NCI-H446 (cell line): ENCODE data around the gene AKR1C4.
"Not testable (repeated sequence)": the region's sequence is repeated elsewhere in the genome, so short reads cannot be mapped to it uniquely, and the experiment has no call there.

Experiments
- DNase-seq, 2 experiments: peaks; one replicate each; lab custom pipeline; 2025; lab: John Stamatoyannopoulos, UW

Gene AKR1C4

DNA sequence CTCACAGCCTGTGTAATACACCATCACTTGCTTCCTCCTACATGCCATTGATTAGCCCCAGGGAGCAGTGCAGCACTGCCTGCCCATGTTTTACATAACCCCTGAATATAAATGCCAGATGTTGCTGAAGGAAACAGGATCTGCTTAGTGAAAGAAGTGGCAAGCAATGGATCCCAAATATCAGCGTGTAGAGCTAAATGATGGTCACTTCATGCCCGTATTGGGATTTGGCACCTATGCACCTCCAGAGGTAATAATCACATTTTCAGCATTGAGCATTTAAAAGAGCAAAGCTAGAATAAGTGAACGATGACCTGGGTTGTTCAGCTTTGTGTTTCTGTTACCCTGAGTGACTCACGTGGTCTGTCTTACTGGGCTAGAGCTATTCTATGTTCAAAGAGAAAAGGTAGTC is at the start of gene AKR1C4:
Gene AKR1C4, plus strand, starts transcription at position 136 of the 412 bp plus-strand sequence. Its CDS starts 31 bp downstream, at position 167.
- DNase-seq, result no peak

DNA sequence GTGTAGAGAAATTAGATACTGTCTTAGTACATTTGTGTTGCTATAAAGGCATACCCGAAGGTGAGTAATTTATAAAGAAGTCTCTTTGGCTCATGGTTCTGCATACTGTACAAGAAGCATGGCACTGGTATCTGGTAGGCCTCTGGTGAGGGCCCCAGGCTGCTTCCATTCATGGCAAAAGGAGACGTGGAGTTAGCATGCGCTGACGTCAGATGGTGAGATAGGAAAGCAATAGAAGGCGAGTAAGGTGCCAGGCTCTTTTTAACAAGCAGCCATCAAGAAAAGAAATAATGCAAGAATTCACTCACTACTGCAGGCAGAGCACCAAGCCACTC is 49.8 kb upstream of the AKR1C4 start:
- DNase-seq, result no peak

DNA sequence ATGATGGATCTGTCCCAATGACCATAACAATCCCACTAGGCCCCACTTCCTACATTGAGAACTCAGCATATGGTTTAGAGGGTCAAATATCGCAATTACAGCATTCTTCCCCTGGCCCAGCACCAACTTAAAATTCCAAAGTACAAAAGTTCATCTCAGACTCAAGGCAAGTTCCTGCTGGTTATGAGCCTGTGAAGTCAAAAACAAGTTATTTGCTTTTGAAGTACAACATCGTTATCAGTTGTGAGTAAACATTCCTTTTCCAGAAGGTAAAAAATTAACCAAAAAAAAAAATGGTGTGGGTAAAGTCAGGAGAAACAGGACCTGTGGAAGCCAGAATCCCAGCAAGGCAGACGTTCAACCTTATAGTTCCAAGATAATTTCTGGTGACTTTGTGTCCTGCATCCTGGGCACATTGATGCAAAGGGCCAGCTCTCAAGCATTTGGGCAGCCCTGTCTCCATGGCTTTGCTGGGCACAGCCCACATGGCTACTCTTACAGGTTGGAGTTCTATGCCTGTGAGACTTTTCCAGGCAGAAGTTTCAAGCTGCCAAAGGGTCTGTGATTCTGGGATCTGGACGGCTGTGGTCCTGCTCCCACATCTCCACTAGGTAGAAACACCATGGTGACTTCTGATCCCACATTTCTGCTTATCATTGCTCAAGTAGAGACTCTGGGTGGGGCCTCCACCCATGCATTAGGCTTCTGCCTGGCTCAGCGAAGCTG is 49.2 kb upstream of the AKR1C4 start:
- no peak for DNase-seq

DNA sequence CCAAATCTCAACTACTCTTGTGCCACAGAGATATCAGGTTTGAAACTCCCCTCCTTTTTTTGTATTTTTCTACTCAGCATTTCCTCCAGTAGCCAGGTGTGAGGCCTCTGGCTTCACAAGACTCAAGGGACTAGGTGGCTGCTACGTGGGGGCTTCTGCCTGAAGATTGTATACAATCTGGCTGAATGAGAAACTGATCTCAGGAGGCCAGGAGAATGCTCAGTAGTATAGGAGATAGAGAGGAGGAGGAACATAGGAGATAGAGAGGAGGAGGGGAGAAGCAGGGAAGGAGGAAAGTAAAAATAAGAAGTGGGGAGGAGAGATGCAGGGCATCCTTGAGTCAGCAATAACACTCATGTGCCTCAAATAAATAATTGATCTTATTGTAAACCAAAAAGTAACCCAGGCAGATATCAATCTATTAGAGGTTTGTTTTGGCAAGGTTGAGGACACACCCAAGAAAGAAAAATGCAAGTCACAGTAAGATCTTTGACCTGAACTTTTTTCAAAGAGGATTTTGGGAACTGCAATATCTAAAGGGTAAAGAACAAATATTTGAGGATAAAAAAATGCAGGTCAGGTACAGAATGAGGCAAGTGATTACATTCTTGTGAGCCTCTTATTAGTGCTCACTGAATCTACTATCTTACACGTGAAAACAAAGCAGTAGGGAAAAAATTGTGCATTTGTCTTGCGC is 48.5 kb upstream of the AKR1C4 start:
- DNase-seq, result no peak

DNA sequence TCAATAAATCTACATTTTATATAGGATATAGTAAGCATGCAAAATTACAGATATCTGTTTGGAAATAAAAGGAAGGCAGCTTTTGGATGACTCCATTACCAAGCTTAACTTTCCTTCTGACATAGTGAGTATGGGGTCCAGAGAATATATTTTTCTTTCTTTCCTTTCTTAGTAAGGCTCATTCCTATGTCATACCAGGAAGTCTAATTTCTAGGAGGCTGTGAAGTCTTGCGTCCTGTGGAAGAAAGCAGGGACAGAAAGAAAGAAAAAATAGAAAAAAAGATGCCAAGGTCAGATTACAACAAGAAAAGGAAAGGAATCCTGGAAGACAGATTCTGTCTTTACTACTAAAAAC is 48.0 kb upstream of the AKR1C4 start:
- no peak for DNase-seq

DNA sequence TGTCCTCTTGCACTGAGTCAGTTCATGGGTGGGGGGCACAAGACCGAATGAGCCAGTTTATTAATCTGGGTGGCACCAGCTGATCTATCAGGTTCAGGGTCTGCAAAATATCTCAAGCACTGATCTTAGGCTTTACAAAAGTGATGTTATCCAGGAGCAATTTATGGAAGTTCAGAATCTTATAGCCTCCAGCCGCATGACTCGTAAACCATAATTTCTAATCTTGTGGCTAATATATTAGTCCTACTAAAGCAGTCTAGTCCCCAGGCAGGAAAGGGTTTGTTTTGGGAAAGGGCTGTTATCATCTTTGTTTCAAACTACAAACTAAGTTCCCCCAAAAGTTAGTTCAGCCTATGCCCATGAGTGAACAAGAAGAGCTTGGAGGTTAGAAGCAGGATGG is 45.6 kb upstream of the AKR1C4 start:
- no peak for DNase-seq

DNA sequence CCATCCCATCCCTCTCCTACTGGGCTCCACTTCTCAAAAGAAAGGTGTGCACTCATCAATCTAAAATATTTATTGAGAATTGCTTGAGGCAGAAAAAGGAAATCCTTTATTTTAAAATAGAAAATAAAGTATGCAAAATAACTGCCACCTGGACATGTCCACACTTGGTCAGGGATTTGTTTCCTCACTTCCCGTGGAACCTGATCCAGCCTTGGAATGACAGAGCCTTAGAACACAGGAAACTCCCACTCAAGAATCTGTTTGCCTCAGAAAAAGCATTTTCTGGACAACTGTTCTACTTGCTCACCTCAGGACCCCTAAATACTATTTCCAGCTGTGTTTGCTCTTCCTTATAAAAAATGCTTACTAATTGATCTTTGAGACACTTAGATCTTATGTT is 40.7 kb upstream of the AKR1C4 start:
- no peak for DNase-seq

DNA sequence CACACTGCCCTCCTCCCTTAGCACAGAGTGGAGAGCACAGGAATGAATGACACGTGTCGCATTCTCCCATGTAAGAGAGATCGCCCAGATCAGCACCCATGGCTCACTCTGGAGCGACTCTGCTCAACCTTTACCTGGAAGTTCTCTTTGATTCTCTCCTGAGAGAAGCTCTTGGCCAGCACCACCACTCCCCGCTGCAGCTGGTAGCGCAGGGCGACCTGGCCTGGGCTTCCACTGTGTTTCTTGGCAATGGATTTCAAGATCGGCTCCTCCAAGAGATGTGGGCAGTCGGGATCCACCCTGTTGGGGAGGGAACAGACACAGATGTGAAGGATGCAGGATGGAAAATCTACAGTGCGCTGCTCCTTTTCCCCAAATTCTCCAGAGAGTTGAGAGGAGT is 39.1 kb upstream of the AKR1C4 start:
- DNase-seq, result no peak

DNA sequence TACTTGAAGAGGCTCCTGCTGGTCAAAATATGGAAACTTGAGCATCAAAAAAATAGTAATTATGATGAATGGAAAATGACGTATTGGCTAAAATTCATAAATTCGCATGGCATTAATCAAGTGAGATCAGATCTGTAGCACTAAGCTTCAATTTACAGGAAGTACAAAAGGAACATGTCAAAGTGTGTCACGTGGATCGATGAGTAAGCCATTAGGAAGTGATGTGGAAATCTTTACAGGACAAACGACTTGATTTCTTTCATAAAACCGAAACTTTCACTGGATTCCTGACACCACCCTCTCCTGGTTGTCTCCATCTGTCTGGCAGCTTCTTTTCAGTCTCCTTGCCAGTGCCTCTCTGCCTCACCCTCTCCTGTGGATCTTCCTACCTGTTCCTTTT is 37.5 kb upstream of the AKR1C4 start:
- no peak for DNase-seq

DNA sequence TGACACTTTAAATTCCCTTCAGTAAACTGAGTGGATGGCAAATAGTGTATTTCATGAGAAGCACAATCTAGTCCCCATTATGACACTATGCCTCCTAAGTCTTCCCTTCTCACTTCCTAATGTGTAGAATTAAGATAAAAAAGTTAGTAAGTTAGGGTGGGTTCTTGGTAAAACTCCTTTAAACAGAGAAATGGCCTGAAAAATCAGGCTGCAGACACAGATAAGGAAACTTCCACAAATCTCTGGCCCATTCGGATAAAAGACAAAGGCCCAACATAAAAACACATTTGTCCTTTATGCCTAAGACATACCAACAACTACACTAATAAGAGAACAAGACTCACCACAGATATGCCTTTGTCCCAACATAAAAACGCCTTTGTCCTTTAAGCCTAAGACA is 33.1 kb upstream of the AKR1C4 start:
- no peak for DNase-seq

DNA sequence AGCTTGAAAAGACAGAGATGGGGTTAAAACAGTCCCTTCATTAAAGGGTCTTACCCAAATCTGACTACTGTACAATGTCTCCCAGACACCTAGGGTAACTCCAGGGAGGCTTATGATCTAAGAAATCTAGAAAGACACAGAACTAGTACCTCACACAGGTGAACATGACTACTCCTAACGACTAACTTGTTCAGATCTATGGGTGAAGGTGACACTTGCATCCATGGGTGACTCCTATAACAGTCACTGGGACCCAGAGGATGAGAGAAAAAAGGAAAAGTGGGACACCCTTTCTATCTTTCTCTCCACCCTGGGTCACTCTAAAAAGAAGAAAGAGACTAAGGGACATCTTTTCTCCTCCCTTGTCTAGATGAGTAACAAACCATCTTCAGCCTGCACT is 30.9 kb upstream of the AKR1C4 start:
- DNase-seq, result no peak

DNA sequence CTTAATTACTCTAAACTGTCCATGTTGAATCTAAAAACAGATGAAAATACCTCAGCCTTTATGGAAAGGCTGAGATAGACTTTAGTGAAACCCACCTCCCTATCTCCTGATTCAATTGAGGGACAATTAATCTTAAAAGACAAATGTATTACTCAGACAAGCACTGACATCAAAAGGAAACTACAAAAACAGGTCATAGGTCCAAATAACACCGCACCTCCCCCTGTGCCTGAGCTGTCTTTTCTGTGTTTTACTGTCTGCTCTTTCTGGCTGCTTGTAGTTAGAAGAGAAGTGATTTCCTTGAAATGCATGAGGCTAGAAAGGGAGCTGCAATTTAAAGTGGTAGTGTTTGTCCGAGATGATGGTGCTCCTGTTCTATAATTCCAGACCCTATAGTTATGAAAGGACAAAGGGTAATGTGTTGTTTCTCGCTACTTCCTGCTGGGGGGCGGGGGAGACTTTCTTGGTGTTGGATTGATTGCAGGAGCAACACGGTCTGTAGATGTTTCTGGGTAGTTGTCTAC is 27.7 kb upstream of the AKR1C4 start:
- no peak for DNase-seq

DNA sequence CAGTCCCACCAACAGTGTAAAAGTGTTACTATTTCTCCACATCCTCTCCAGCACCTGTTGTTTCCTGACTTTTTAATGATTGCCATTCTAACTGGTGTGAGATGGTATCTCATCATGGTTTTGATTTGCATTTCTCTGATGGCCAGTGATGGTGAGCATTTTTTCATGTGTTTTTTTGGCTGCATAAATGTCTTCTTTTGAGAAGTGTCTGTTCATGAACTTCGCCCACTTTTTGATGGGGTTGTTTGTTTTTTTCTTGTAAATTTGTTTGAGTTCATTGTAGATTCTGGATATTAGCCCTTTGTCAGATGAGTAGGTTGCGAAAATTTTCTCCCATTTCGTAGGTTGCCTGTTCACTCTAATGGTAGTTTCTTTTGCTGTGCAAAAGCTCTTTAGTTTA is 21.1 kb upstream of the AKR1C4 start:
- DNase-seq, result not testable (repeated sequence)

DNA sequence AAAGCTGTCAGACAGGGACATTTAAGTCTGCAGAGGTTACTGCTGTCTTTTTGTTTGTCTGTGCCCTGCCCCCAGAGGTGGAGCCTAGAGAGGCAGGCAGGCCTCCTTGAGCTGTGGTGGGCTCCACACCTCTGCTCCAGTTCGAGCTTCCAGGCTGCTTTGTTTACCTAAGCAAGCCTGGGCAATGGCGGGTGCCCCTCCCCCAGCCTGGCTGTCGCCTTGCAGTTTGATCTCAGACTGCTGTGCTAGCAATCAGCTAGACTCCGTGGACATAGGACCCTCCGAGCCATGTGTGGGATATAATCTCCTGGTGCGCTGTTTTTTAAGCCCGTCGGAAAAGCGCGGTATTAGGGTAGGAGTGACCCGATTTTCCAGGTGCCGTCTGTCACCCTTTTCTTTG is 16.1 kb upstream of the AKR1C4 start:
- DNase-seq, result not testable (repeated sequence)

DNA sequence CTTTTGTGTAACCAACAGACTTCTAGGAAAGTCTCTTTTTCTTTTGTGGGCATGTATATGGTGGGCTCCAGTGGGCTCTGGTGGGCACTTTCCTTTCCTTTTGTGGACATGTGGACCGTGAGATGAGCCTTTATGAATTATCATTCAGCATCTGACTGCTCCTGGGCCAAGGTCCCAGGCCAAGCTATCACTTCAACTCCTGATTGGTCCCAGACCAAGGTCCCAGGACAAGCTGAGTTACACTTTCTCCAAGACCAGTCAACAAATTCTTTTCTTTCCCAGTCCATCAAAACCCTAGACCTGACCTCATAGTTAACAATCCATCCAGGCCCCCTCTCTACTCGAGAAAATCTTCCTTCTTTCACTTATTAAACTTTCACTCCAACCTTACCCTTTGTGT is 12.7 kb upstream of the AKR1C4 start:
- no peak for DNase-seq

DNA sequence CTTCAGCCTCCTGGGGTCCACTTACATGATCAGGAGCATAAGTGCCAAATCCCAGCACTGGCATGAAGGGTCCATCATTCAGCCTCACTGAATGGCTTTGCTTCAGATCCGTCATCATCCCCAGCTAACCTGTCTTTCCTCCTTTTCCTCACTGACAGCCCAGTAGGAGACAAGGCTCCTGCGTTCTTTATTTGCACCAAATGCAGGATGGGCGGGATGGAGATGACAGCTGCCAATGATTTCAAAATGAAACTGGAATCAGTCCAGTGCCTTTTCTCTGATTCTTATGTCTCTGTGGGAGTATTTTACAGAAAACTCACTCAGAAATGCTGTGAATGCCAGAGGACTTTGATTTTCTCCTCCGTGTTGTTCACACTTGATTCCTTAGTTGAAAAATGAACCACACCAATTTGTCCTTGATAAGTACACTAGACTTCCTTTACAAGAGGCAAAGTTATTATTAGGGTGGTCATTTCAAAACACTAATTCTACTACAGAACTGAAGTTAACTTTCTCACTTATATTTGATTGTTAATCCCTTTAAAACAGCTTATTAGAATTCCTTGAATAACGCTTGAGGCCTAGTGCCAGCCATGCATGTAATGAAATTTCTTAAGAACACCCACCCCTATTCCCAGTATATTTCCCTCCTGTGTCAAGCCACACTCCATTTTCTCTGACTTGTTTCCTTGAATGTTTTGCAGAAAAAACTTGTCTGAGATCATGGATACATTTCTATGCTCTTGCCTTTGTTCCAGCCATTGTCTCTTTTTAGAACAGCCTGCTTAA is 11.5 kb upstream of the AKR1C4 start, which contains the start of gene AKR1C8:
Gene AKR1C8, minus strand, starts transcription at position 164 of the 789 bp plus-strand sequence. Its CDS starts 46 bp downstream, at position 118.
- DNase-seq, result no peak

DNA sequence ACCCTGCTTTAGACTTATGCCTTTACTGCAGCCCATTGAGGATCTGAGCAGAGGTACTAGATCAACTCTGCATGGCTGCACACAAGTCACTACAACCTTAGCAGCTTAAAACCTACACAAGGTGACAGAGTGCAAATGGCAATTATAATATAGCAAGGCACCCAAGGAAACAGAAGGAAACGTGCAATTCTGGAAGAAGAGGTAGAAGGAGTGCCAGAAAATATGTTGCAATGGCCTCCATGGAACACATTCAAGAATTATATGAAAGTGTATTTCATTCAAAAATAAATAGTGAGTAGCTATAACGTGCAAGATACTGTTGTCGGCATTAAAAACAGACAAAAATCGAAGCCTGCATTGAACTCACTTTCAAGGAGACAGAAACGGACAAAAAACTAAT is 8.8 kb upstream of the AKR1C4 start:
- DNase-seq, result no peak

DNA sequence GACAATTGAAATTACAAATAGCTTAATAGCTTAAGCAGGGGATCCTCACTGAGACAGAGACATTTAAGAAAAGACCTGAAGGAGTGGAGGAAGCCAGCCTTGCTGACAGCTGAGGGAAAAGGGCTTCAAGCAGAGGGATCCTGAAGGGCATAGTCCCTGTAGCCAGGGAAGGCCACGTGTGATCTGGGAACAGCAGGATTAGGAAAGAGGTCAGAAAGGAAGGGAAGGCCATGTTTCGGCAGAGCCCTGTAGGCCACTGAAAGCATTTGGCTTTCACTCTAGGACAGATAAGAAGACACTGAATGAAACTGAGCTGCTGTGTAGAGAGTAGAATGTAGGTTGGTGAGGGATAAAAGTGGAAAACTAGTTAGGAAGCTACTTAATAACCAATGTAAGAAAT is 8.3 kb upstream of the AKR1C4 start:
- DNase-seq, result no peak

DNA sequence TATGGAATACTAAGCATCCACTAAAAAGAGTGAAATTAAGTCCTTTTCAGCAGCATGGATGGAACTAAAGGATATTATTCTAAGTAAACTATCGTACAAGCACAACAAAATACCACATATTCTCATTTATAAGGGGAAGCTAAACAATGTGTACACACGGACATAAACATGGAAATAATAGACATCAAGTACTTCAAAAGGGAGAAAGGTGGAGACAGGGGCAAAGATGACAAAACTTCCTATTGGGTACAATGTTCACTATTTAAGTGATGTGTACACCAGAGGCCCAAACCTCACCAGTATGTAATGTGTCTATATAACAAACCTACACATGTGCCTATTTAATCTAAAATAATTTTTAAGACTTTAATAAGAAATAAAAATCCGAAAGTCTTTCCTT is 2.2 kb upstream of the AKR1C4 start:
- no peak for DNase-seq

DNA sequence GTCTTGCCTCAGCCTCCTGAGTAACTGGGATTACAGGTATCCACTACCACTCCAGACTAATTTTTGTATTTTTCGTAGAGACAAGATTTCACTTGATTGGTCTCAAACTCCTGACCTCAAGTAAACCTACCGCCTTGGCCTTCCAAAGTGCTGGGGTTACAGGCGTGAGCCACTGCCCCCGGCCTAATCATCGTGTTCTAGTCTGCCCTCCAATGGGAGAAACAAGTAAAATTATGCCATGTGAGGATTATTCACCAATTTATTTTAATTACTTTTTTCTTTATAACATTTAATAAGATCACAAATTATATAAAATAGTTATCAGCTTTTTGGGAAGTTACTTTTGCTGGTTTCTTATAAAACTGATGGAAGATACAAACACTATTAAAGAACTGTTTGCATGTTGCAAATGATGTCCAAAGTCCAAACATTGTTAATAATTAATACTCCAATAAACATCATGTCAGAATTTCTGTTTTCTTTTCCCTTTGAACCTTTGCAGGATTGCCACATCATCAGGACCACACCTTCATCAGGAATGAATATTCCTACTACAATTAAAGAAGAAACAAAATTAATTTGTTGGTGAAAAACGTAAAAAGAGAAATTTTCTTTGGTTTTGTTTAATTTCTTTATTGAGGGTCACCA is 786 bp upstream of the AKR1C4 start:
- no peak for DNase-seq

DNA sequence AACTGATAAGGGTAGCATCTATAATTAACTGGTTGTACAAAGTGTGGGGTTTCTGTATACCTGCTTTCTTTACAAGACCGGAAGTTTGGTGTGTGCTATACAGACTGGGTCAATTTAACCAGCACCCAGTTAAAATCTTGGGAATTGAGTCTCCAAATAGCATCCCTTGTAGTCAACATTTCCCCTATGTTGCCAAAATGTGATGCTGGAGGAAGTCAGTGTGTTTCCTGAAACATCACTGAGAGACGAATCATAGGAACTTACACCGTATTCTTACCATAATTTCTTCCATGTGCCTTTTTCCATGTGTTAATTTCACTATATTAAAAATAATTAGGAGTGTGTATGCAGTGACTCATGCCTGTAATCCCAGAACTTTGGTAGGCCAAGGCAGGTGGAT is 1.7 kb downstream of the AKR1C4 start:
- no peak for DNase-seq

DNA sequence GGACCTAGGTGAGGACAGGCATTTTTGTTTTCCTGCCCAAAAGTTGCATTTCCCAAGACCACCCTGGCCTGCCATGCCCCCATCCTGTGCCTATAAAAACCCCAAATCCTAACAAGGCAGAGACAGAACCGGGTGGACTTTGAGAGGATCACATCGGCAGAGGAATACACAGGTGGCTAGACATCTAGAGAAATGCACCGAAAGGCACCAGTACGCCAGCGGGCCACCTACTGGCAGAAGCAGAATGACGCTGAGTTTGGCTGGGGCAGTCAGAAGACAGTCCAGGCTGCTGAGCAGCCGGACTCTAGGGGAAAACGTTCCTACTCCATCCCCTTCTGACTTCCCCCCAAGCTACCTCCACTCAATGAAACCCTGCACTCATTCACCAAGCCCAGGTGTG is 2.8 kb downstream of the AKR1C4 start:
- no peak for DNase-seq
